ENCODE results near the gene SLC39A7. TPM values are rescaled to one million over a fixed set of nuclear protein-coding genes. Genes with fewer than 3 reads are reported as not detected.

Gene SLC39A7
- total and polyA plus RNA-seq, 2 donors (not counting 3 experiments of a cell fraction or from before 2014, with no cell fraction given): 99.8 to 129 TPM

- Histone ChIP-seq H3K9me3 (replicated peaks; ENCODE audit: control insufficient read depth, insufficient read depth, low read length) (no peaks in the 10 kb centered on the region), H4K20me1 (replicated peaks; ENCODE audit: control insufficient read depth, extremely low read depth, insufficient read depth, low read length) (no peaks in the 10 kb centered on the region), H3K9ac (replicated peaks; ENCODE audit: extremely low read depth, insufficient read depth, low read length) (peak overlapping the region; percentile 97), H3K4me2 (ENCODE audit: insufficient read depth, low read length) (peak overlapping the region; percentile 93), H3K36me3 (ENCODE audit: control insufficient read depth in 2 of 2, extremely low read depth in 1 of 2, insufficient read depth in 2 of 2, low read length in 2 of 2) (peaks cover 7 to 12% of the 10 kb centered on the region in 2 experiments), H2AFZ (ENCODE audit: low read depth, low read length) (peak overlapping the region; percentile 79), H3K27ac (ENCODE audit: insufficient read depth, low read depth, low read length) (peak overlapping the region; percentile 95), H3K27me3 (ENCODE audit: control insufficient read depth in 2 of 2, insufficient read depth in 2 of 2, low read length in 2 of 2) (no peaks in the 10 kb centered on the region), H3K79me2 (ENCODE audit: control insufficient read depth, insufficient read depth, low read length) (peaks cover 7% of the 10 kb centered on the region), H3K9me1 (replicated peaks; ENCODE audit: control insufficient read depth, extremely low read depth, insufficient read depth, low read length) (no peaks in the 10 kb centered on the region), H3K4me1 (ENCODE audit: control insufficient read depth, extremely low read depth, insufficient read depth, low read length) (peaks cover 22% of the 10 kb centered on the region), H3K4me3 (replicated peaks in 1 of 3; ENCODE audit: insufficient read depth in 1 of 3, low read depth in 1 of 3, low read length in 3 of 3) (peak overlapping the region; percentile 83 to 85 (median 85))
- peak; percentile 60 for DNase-seq (ENCODE audit: low read depth, low spot score)
- CTCF ChIA-PET: interaction anchor here (1.9 to 2.7 kb wide), 2 partner anchors 10 to 40 kb away, joined by 9 to 29 read pairs; no protein-coding TSS in a partner anchor
- no TSS peak for BruUV-seq (replicated peaks)
- no peak for TF ChIP-seq JUN (IDR thresholded peaks at IDR 0.05; ENCODE audit: borderline replicate concordance, insufficient read depth, insufficient read length, low read depth)
- no peak for TF ChIP-seq GATA2 (IDR thresholded peaks at IDR 0.05; ENCODE audit: insufficient read depth, insufficient read length, low read depth, low read length)
- no peak for TF ChIP-seq FOS (IDR thresholded peaks at IDR 0.05; ENCODE audit: borderline replicate concordance, insufficient read depth, low read length)
- no peak for TF ChIP-seq MYC (IDR thresholded peaks at IDR 0.05; ENCODE audit: low read depth, low read length)
- TF ChIP-seq POLR2A (IDR thresholded peaks at IDR 0.05; ENCODE audit: low read depth, low read length): no peak
- TF ChIP-seq MAX (IDR thresholded peaks at IDR 0.05; ENCODE audit: insufficient read depth, insufficient read length): no peak
- TF ChIP-seq EZH2 (IDR thresholded peaks at IDR 0.05; ENCODE audit: borderline replicate concordance, low read depth, low read length, severe bottlenecking): no peak
- no peak for TF ChIP-seq CTCF (IDR thresholded peaks at IDR 0.05; ENCODE audit: extremely low read depth in 1 of 2, insufficient read depth in 1 of 2, low read depth in 1 of 2, low read length in 2 of 2)
- no peak for TF ChIP-seq POLR2AphosphoS5 (IDR thresholded peaks at IDR 0.05; ENCODE audit: insufficient read depth, low read depth, low read length)
- peak; percentile 67 for FAIRE-seq
- intact Hi-C loops (cut with micrococcal nuclease): loop anchor here (1.0 kb wide), 1 partner anchor 41 kb away; no protein-coding TSS in a partner anchor
- POLR2A ChIA-PET: interaction anchor here (1.1 kb wide), 1 partner anchor 64 kb away, joined by 4 read pairs; the partner anchor contains the start of genes RPS18 and VPS52
- dilution Hi-C loops (cut with MboI; ENCODE audit: extremely low pct_ligation_motif_present, low sequenced_read_pairs): no loop called here
Observed at GRCh38 chr6:33207552-33208090, 7.0 kb downstream of the SLC39A7 start.

All from endothelial cell of umbilical vein (primary cell).